OCI-LY1 (cell line): ENCODE measurements around the gene MOCS3.

Experiments
- H2AFZ ChIP-seq: fragments of 200-600 bp; sonication (generic), shearing (Covaris generic); 2 replicates; pipeline ENCODE4 v1.6.0; 2014; ENCODE audit warnings: antibody characterized with exemption, mild to moderate bottlenecking, low read length
- H3F3A ChIP-seq: fragments of 200-600 bp; sonication (generic), shearing (Covaris generic); 2 replicates; pipeline ENCODE4 v1.6.0; 2014; ENCODE audit warnings: mild to moderate bottlenecking, antibody characterized with exemption, low read length, moderate library complexity; ENCODE audit not compliant: insufficient read depth
- H3K27ac ChIP-seq: fragments of 200-600 bp; sonication (generic); 2 replicates; pipeline ENCODE4 v1.5.1; 2014; ENCODE audit warnings: low read length, mixed run types, mild to moderate bottlenecking, low read depth; ENCODE audit not compliant: poor library complexity, severe bottlenecking
- H3K27me3 ChIP-seq: fragments of 200-600 bp; sonication (generic); 2 replicates; pipeline ENCODE4 v1.6.0; 2014; ENCODE audit warnings: antibody characterized with exemption, mild to moderate bottlenecking, low read length, moderate library complexity; ENCODE audit not compliant: insufficient read depth
- H3K36me3 ChIP-seq: fragments of 200-600 bp; sonication (generic); 2 replicates; pipeline ENCODE4 v1.6.1; 2014; ENCODE audit warnings: mild to moderate bottlenecking, antibody characterized with exemption, low read length, moderate library complexity, mixed read lengths; ENCODE audit not compliant: insufficient read depth
- H3K4me1 ChIP-seq: fragments of 200-600 bp; sonication (generic); 2 replicates; pipeline ENCODE4 v1.5.1; 2014; ENCODE audit warnings: mild to moderate bottlenecking, low read length, moderate library complexity; ENCODE audit not compliant: insufficient read depth, severe bottlenecking
- H3K4me2 ChIP-seq: fragments of 200-600 bp; sonication (generic), shearing (Covaris generic); 2 replicates; pipeline ENCODE4 v1.6.1; 2014; ENCODE audit warnings: low read length
- H3K4me3 ChIP-seq: fragments of 200-600 bp; sonication (generic); 2 replicates; pipeline ENCODE4 v1.5.1; 2014; ENCODE audit warnings: low read length, low read depth, mild to moderate bottlenecking, mixed read lengths; ENCODE audit not compliant: poor library complexity, severe bottlenecking
- H3K79me2 ChIP-seq: fragments of 200-600 bp; shearing (Covaris generic); 2 replicates; pipeline ENCODE4 v1.6.1; 2016; ENCODE audit warnings: mixed run types, low read length, mixed read lengths; ENCODE audit not compliant: insufficient read depth
- H3K9ac ChIP-seq: fragments of 200-600 bp; sonication (generic), shearing (Covaris generic); 2 replicates; pipeline ENCODE4 v1.6.1; 2014; ENCODE audit warnings: mild to moderate bottlenecking, low read length, mixed read lengths
- H3K9me2 ChIP-seq: fragments of 200-600 bp; sonication (generic), shearing (Covaris generic); 2 replicates; pipeline ENCODE4 v1.6.1; 2014; ENCODE audit warnings: low read depth, mild to moderate bottlenecking, low read length, mixed read lengths
- H3K9me3 ChIP-seq: fragments of 200-600 bp; shearing (Covaris generic); 2 replicates; pipeline ENCODE4 v1.6.1; 2014; ENCODE audit warnings: low read length, mixed read lengths
- H4K20me1 ChIP-seq: fragments of 200-600 bp; sonication (generic), shearing (Covaris generic); 2 replicates; pipeline ENCODE4 v1.6.0; 2016; ENCODE audit warnings: mild to moderate bottlenecking, low read length; ENCODE audit not compliant: insufficient read depth
- CTCF ChIP-seq: fragments of 200-600 bp; sonication (generic), shearing (Covaris generic); IDR thresholded peaks from 2 replicates; pipeline ENCODE4 v1.5.1; 2017; ENCODE audit warnings: mild to moderate bottlenecking, antibody characterized with exemption, low read length, moderate library complexity, mixed read lengths
- EZH2 ChIP-seq: fragments of 200-600 bp; sonication (generic), shearing (Covaris generic); IDR thresholded peaks from 2 replicates; pipeline ENCODE4 v1.8.0; 2017; ENCODE audit warnings: borderline replicate concordance, mixed run types, mild to moderate bottlenecking, antibody characterized with exemption, low read length, moderate library complexity, mixed read lengths

MOCS3 gene

GRCh38 chr20:50933589-50933988 is 25.0 kb upstream of the MOCS3 start:
- Histone ChIP-seq H3K9ac (no peak overlapping the region), H3K9me2 (no peaks in the 10 kb centered on the region), H3K79me2 (peaks cover 19% of the 10 kb centered on the region), H3K27ac (no peak overlapping the region), H3K4me3 (no peak overlapping the region), H3F3A (peaks cover 15% of the 10 kb centered on the region; the same call in 1 of the 2 replicates), H2AFZ (no peak overlapping the region), H3K4me1 (peaks cover 23% of the 10 kb centered on the region), H4K20me1 (0 out of 2 replicates have a peak, but pooled peaks cover 2% of the 10 kb centered on the region), H3K27me3 (no peaks in the 10 kb centered on the region), H3K9me3 (no peaks in the 10 kb centered on the region), H3K4me2 (no peak overlapping the region), H3K36me3 (peaks cover 68% of the 10 kb centered on the region)
- no peak for TF ChIP-seq EZH2
- no peak for TF ChIP-seq CTCF

DNA sequence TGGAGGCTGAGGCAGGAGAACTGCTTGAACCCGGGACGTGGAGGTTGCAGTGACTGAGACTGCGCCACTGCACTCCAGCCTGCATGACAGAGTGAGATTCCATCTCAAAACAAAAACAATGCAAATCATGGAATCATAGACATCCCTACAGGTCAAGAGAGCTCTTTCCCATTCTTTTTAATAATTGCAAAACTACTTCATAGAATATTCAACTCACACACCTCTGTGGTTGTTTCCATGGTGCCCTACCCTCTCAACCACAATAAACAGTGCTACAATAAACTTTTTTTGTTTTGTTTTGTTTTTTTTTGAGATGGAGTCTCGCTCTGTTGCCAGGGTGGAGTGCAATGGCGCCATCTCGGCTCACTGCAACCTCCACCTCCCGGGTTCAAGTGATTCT is 15.5 kb upstream of the MOCS3 start:
- Histone ChIP-seq H3K4me1 (no peaks in the 10 kb centered on the region), H3K9me2 (no peaks in the 10 kb centered on the region), H3K4me2 (no peak overlapping the region), H3K27ac (no peak overlapping the region), H3K9ac (no peak overlapping the region), H3K27me3 (no peaks in the 10 kb centered on the region), H3K9me3 (no peaks in the 10 kb centered on the region), H3K79me2 (no peaks in the 10 kb centered on the region), H3K4me3 (no peak overlapping the region), H3F3A (no peaks in the 10 kb centered on the region), H4K20me1 (no peaks in the 10 kb centered on the region), H3K36me3 (peaks cover 86% of the 10 kb centered on the region), H2AFZ (no peak overlapping the region)
- TF ChIP-seq EZH2 (no peak), CTCF (no peak)

- H3K27me3 ChIP-seq = no peaks in the 10 kb centered on the region
- no peak overlapping the region for H2AFZ ChIP-seq
- TF ChIP-seq EZH2 (no peak), CTCF (no peak)
- H3K79me2 ChIP-seq = no peaks in the 10 kb centered on the region
- no peaks in the 10 kb centered on the region for H3K4me1 ChIP-seq
- no peaks in the 10 kb centered on the region for H3K9me2 ChIP-seq
- no peak overlapping the region for H3K4me2 ChIP-seq
- H3F3A ChIP-seq = no peaks in the 10 kb centered on the region
- no peak overlapping the region for H3K27ac ChIP-seq
- no peaks in the 10 kb centered on the region for H3K9me3 ChIP-seq
- H4K20me1 ChIP-seq = no peaks in the 10 kb centered on the region
- peaks cover 89% of the 10 kb centered on the region for H3K36me3 ChIP-seq
- H3K4me3 ChIP-seq = no peak overlapping the region
- H3K9ac ChIP-seq = no peak overlapping the region
These were observed 10.4 kb upstream of the MOCS3 start for GRCh38 chr20:50948132-50948785.
